Measurements from ENCODE around the gene MMP8.
"Not testable (repeated sequence)": the region's sequence is repeated elsewhere in the genome, so short reads cannot be mapped to it uniquely, and the experiment has no call there.

Gene MMP8, protein sequence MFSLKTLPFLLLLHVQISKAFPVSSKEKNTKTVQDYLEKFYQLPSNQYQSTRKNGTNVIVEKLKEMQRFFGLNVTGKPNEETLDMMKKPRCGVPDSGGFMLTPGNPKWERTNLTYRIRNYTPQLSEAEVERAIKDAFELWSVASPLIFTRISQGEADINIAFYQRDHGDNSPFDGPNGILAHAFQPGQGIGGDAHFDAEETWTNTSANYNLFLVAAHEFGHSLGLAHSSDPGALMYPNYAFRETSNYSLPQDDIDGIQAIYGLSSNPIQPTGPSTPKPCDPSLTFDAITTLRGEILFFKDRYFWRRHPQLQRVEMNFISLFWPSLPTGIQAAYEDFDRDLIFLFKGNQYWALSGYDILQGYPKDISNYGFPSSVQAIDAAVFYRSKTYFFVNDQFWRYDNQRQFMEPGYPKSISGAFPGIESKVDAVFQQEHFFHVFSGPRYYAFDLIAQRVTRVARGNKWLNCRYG

GRCh38 chr11:102724904-102725500, at the start of gene MMP8:
Gene MMP8, minus strand, starts transcription at chr11:102724954. Its CDS starts 99 bp downstream, at chr11:102724855.
- no peak for DNase-seq

- no peak for DNase-seq
Observed at GRCh38 chr11:102773386-102773785, 48.6 kb upstream of the MMP8 start.

GRCh38 chr11:102771351-102771750, 46.6 kb upstream of the MMP8 start:
- DNase-seq = no peak

DNA sequence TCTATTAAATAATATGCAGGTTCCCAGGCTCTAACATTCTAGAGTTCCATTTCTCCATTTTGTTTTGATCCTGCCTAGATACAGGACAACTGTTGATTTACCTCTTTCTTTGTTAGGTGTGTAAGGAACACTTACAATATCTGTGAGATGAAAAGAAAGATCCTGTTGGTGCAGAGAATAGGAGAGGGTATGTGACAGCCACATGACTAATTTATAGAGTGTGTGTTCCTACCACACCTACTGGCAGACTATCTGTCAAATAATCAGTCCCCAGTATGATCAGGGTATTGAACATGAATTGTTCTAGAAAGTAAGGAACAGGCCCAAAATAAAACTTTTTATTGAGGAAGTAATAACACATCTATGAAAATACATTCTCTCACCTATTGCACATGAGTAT, 45.4 kb upstream of the MMP8 start:
- no peak for DNase-seq

DNA sequence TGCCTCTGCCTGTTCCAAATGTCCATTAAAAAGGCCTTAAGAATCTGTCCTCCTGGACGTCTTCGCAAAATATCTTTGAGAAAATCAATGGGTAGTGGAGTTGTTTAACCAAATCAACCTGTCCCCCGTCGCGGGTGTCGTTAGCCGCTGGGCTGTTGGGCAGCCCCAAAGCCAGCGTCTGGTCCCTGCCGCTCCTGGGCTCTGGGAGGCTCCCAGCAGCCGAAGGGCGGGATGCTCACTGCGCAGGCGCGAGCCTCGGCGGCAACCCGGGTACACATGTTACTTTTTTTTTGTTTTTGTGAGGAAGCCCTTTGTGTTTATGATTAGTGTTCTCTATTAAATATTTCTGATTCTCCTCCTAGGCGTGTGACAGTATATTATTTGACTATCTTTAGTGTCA, 43.0 kb upstream of the MMP8 start:
- DNase-seq = no peak

DNA sequence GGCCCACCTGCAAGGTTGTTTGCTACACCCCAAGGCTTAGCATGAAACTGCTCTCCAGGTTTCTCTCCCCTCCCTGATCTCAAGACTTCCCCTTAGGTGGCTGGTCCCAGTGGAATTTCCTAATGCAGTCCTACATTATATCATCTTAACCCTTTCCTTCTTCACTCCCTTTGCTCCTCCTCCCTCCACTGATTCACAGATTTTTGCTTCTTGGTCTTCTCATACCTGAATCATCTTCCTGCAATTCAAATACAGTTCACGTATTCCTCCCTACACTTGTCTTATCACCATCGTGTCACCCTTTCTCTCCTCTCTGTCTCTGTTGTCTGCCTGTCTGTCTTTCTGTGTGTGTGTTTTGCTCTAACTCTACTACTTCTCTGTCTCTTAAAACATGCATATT, 38.7 kb upstream of the MMP8 start:
- no peak for DNase-seq

GRCh38 chr11:102762361-102762767, 37.6 kb upstream of the MMP8 start:
- DNase-seq = no peak

DNA sequence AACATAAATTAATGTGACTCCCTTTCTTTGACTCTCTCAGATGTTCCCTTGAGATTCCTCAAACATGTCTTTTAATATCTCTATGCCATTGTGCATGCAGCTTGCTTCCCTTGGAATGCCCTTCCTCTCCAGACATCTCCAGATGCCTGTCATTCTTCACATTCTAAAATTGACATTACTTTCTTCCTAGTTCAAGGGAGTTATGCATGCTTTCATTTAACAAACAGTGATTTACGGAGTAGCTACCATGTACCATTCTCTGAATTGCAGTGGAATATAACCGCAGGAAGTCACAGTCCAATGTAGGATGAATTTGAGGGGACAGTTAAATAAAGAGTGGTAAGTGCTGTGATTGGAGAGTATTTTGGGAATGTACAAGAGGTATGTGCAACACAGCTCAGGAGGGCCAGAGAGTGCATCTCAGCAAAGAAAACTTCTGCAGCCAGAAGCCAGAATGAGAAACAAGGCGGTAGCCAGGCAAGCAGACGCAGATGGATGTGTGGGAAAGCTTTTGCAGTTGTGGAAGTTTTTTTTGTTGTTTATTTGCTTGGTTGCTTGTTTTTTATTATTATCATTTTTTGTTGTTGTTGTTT, 37.0 kb upstream of the MMP8 start:
- DNase-seq = no peak

DNA sequence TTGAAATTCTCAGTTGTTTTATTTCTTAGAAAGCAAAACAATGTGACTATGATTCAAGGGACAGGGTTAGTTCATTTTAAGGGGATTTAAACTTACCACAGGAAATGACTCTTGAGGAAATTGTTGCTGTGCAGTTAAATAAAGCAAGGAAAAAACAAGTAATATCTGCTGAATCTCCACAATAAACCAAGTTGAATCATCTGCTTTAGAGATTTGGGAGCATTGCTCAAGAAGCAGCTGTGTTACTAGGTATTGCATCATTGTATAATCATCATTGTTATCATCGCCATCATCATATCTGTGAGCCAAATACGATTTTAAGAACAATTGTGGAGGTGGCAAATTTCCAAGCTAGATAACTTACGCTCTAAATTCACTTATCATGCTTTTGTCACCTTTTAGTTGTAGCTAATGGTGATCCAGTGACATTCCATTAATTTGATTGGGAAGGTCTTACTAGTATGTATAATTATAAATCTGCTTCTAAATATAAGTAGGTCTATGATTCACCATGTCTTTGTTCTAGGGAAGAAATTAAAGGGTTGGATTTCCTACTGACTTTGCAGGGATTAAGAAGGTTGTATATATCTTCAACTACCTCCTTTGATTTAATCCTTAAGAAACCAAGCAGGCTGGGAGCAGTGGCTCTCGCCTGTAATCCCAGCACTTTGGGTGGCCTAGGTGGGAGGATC, 35.7 kb upstream of the MMP8 start:
- peak in 1 of 2 experiments; percentile 25 for DNase-seq

- DNase-seq = no peak
Observed at GRCh38 chr11:102757823-102758549, 33.2 kb upstream of the MMP8 start.

DNA sequence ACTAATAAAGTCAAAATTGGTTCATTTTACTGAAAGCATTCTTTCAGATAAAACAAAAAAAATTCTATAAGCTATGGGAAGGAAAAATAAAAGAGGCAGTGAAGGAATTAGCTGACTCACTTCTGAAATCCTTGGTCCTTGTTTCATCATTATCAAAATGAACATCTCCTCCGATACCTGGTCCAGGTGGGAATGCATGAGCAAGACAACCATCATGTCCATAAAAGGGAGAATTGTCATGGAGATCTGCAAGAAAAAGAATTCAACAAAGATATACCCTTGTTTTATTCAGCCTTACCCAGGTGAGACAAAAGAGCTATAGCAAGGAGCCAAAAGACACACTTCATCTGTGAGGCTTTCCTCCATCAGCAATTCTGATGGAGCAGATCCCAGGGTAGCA, 28.5 kb upstream of the MMP8 start:
- no peak for DNase-seq

DNA sequence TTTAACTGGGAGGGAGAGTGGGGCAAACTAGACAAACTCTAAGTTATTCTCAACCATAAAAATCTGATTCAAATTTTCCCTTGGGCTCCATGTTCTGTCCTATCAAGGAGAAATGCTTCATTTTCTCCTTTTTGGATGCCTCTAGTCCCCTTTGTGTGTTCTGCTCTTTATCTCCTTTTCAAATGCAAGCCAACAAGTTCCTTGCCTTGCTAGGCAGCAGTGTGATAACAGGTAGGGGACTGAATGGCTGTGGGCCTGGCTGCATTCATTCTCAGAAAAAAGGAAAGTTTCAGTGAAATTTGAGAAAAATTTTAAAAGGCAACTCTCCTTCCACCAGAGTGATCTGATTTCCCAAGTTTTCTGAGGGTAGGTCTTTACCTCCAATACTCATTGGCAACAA, 26.9 kb upstream of the MMP8 start:
- no peak for DNase-seq

GRCh38 chr11:102749101-102749722, 24.5 kb upstream of the MMP8 start:
- no peak for DNase-seq

- not testable (repeated sequence) for DNase-seq
Observed at GRCh38 chr11:102746746-102747578, 22.2 kb upstream of the MMP8 start.

GRCh38 chr11:102734650-102735049, 9.9 kb upstream of the MMP8 start:
- no peak for DNase-seq

- DNase-seq = peak; percentile 64 to 72
Observed at GRCh38 chr11:102733232-102733875, 8.6 kb upstream of the MMP8 start.

GRCh38 chr11:102730944-102731343, 6.2 kb upstream of the MMP8 start:
- not testable (repeated sequence) for DNase-seq

- DNase-seq = no peak
Observed at GRCh38 chr11:102729849-102730815, 5.4 kb upstream of the MMP8 start.

DNA sequence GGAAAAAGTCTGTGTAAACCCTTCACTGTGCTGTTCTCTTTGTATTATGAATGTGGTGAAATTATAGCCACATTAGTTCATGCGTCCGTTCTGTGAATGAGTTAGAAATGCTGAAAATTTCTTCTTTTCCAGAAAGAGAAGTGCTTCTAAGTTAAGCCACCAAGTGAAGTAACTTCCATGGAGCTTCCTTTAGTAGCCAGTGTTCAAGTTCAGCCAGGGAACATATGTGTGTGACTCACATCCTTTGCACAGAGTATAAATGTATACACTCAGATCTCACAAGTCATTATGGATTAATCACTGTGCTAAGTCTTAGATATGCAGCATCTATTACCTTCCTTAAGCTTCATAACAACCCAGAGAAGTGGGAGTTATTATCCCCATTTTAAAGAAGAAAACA, 3.1 kb upstream of the MMP8 start:
- no peak for DNase-seq

DNA sequence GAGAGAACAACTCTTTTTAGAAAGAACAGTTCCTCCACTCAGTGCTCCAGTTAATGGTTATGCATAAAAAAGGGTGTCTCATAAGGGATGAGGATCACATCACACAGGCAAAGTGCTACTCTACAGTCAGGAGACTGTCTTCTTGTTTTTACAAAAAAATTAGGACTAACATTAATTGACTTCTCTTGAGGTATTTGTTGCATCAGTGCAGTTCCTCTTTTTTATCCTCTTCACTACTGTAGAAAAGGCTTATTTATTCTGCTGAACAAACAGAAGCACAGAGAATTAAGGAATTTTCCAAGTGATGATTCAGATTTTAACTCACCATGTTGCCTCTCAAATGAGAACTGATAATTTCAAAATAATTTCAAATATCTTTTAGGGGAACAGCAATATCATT, 1.9 kb downstream of the MMP8 start:
- DNase-seq = no peak
